A204.1 (cell line): ENCODE results near the gene RHBDF1.
"Not testable (repeated sequence)": the region's sequence is repeated elsewhere in the genome, so short reads cannot be mapped to it uniquely, and the experiment has no call there.

Experiments used
- FAIRE-seq: peaks from 2 replicates; lab custom pipeline; 2012; peaks lifted over from hg19 to GRCh38; lab: Jason Lieb, UNC

RHBDF1 gene

GRCh38 chr16:35678-36305, 36.6 kb downstream of the RHBDF1 start:
- FAIRE-seq, result no peak

- FAIRE-seq, result no peak
Observed at GRCh38 chr16:35011-35677, 37.3 kb downstream of the RHBDF1 start.

GRCh38 chr16:34648-34987, 37.8 kb downstream of the RHBDF1 start:
- FAIRE-seq, result no peak

GRCh38 chr16:33877-34647, 38.4 kb downstream of the RHBDF1 start:
- no peak for FAIRE-seq

- not testable (repeated sequence) for FAIRE-seq
Observed at GRCh38 chr16:33154-33876, 39.1 kb downstream of the RHBDF1 start.

- FAIRE-seq, result not testable (repeated sequence)
Observed at GRCh38 chr16:30627-31026, 41.8 kb downstream of the RHBDF1 start.

- not testable (repeated sequence) for FAIRE-seq
Observed at GRCh38 chr16:25926-26348, 46.5 kb downstream of the RHBDF1 start.

GRCh38 chr16:24151-24550, 48.3 kb downstream of the RHBDF1 start:
- not testable (repeated sequence) for FAIRE-seq

- FAIRE-seq, result not testable (repeated sequence)
Observed at GRCh38 chr16:20886-21285, 51.5 kb downstream of the RHBDF1 start.

GRCh38 chr16:17062-17765, 55.2 kb downstream of the RHBDF1 start:
- FAIRE-seq, result not testable (repeated sequence)

- not testable (repeated sequence) for FAIRE-seq
Observed at GRCh38 chr16:10772-11171, 61.7 kb downstream of the RHBDF1 start.

GRCh38 chr16:9903-10665, 62.3 kb downstream of the RHBDF1 start:
- FAIRE-seq, result no peak
